HG03565 (cell line): ENCODE measurements around the gene AGPAT1.

Experiments used
- ATAC-seq: cut with Tn5 transposase; IDR thresholded peaks from one replicate; pipeline ENCODE4 v1.9.1; 2021; ENCODE audit warnings: mild to moderate bottlenecking, moderate library complexity; ENCODE audit not compliant: unreplicated experiment

AGPAT1 gene

DNA sequence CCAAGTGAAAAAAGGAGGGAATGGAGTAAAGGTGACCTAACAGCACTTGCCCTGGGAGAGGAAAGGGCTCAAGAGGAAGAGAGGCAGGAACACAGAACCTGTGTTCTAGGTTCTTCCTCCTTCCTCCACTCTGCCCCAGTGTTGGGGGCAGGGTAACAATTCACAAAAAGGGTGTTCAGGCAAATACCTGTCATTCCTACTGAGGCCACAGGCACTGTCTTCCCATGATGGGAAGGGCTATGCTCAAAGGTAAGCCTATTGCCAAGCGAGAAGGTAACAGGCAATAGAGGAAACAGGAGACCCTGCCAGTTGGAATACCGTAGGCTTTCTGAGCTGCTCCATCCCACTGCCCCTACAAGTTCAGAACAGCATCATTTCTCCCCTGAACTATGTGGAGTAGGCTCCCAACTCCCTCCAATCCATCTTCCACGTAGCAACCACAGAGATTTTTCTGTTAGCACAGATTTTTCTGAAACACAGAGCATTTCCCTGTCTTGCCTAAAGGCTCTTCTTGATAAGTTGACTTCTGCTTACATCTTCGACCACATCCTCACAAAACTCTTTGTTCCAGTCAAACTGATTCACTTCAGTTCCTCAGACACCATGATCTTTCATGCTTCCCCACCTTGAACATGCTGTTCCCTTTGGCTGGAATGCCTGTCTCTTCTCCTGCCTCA is 2.7 kb downstream of the AGPAT1 start:
- no peak for ATAC-seq

DNA sequence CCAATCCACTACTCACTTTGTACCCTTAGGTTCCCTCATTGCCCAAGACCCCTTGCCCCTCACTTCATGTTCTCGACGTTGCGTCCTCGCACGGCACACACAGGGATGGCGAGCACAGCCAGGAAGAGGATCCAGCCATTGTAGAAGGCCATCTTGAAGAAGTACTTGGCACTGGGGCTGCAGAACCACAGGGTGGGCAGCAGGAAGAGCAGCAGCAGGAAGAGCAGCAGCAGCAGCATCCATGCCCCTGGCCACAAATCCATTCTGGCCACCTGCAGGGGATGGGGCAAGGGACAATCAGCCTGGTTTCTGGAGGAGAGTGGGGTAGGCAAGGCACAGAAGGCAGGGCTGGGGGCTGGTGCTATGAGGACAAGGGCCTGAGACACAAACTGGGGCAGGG is 4.7 kb downstream of the AGPAT1 start:
- no peak for ATAC-seq

DNA sequence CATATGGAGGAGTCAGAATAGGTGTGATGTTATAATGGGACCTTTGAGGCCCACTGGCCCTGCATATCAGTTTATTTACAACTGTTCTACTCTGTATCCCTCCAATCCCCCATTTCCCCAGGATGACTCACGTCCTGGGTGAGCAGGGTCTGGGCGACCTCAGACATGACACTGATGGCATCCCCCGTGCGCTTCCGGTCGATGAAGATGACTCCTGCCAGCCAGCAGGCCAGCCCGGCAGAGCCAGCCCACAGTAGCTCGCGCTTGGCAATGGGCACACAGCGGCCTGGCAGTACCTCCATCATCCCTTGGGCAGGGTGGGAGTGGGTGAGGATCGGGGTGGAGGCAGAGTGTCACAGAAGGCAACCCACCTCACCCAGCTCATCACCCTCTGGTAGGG is 5.6 kb downstream of the AGPAT1 start:
- ATAC-seq = no peak

DNA sequence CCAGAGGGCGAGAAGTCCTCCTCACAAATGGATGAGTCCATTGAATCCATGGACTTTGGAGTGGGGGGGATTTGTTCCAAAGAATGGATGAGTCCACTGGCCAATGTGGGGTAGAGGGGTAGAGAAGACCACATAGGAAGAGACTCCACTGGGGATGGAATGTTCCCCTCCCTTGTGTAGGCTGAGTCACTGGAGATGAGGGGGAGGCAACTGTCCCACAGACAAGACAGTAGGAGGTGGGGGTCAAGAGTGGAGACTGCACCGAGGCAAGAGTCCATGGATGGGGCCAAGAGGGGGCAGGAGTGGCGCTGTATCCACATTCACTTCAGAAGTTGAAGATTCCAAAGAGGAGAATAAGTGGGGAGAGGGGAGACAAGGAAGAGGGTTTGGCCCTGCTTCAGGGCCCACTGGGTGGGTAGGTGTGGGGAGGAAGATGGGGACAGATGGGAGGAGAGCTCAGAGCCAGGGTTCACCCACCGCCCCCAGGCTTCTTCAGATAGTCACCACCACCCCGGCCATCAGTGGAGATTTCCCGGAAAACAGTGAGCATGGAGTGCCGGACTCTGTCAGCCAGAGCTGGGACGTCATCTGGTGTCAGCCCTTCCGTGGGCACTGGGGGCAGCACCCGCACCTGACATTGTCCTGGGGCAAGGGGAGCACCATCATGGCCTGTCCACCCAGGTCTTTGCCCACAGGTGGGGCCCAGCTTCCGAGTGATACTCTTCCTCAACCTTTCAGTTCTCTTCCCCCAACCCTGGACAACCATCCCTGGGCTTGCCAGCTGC is 6.9 kb downstream of the AGPAT1 start:
- ATAC-seq = no peak

DNA sequence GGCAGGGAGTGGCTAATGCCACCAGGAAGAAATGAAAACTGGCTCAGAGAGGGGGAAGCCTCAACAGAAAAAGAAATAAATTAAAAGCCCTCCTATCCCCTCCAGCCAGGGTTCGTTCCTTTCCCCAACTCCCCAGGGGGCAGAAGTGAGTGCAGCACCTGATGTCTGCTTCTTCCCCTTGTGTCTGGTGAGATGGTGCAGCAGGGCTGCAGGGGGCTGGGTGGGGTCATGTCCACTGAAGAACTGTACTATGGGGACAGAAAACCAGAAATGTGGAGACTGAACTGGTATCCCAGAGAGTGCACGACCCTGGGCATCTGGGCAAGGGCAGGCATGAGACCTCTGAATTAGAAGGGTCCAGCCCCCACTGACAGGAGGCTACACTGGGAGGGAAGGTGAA is 7.5 kb downstream of the AGPAT1 start:
- no peak for ATAC-seq

DNA sequence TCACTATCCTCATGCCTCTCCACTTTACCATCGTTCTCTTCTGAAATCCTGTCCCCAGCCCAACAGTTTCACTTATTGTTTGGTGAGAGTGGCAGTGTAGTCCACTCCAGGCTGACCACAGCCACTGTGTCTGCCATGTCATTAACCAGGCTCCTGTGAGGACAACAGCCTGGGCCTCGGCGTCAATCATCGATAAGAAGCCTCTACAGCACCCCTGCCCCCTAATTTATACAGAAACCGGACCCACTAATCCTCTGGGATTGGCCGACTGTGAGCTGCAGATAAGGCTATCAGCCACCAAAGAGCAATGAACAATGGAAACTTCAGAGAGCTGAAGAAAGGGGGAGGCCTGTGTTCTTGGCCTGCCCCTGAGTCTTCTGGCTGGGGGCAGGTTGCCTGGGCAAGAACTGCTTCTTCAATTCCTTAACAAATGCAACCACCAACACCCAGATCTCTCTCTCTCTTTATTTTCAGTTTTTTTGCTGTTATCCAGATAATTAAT is 8.1 kb downstream of the AGPAT1 start:
- no peak for ATAC-seq

DNA sequence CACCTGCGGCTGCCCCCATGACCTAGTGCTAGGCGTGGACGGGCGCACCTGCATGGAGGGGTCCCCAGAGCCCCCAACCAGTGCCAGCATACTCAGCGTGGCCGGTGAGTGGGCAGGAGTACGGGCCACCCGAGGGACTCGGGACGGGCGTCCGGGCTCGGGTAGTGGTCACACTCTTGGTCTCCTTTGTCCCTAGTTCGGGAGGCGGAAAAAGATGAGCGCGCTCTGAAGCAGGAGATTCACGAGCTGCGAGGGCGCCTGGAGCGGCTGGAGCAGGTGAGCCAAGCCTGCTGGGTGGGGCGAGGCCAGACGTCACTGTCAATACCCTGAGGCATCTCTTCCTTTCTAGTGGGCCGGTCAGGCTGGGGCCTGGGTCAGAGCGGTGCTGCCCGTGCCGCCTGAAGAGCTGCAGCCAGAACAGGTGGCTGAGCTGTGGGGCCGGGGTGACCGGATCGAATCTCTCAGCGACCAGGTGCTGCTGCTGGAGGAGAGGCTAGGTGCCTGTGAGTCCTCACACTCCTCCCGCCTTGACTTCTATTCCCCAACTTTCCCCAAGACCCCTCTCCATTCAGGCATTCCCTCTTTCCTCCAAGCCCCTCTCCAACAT is 8.6 kb downstream of the AGPAT1 start:
- no peak for ATAC-seq

DNA sequence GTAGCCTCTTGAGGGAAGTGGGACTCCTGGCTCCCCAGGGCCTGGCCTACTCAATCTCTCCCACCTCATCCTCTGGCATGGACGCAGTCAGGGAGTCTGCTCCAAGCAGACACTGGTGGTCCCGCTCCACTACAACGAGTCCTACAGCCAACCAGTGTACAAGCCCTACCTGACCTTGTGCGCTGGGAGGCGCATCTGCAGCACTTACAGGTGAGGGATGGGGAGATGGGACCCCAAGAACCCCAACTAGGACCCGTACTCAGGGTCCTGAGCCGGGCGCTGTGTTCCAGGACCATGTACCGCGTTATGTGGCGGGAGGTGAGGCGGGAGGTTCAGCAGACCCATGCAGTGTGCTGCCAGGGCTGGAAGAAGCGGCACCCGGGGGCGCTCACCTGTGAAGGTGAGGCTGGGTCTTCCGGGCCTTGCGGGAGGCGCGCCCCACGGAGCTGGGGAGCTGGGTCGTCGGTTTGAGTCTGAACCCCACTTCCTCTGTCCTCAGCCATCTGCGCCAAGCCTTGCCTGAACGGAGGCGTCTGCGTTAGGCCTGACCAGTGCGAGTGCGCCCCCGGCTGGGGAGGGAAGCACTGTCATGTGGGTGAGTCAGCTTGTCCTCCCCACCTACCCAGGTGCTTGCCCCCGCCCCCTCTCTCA is 9.3 kb downstream of the AGPAT1 start:
- no peak for ATAC-seq

DNA sequence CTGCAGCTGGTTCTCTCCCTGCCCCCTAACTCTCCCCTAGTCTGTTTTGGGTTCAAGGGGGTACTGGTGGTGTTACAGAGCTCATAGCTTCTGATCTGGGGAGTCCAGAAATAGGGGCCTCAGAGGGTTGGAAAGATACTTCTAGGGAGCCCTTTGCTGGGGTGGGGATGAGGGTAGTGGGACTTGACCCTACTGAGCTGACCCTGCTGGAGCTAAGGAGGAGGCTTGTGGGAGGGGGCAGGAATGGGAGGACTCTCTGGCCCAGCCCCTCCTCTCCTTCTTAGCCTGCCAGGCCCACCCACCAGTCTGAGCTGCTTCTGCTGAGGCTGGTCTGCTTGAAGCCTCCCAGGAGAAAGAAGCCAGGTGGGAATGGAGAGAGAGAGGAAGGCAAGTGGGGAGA is 11.6 kb downstream of the AGPAT1 start, which contains the start of gene EGFL8:
EGFL8 (plus strand) TSS at position 301 of the 400 bp plus-strand sequence. CDS start 1,571 bp downstream, outside the sequence.
- no peak for ATAC-seq

DNA sequence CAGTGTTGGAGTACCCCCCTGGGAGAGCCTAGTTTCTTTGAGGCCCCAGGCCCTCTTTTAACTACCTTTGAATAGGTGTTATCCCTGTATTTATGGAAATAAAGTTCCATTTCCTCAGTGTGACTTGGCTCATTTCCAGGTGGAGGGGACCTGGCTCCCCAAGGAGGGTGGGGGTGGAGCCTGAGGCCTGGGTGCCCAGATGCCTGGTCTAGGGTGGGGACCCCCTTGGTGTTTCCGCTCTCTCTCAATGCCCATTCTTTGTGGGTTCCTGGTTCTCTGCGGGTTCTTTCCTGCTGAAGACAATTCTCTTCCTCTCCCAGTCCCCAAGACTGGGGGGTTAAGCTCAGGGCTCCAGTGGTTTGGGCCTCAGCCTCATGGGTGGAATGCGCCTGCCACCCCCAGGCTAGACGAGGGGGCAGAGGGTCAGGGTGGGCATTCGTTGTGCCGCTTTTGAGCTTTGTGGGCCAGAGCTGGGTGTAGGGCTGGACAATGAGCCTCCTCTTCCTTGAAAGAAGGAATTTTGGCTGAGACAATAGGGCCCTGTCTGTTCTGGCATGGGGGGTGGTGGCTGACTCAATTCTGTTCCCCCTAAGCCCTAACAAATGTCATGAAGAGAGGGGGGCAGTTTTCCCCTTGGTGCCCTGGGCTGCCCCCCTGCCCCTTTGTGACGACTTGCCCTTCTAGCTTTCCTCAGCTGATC is 12.2 kb downstream of the AGPAT1 start:
- no peak for ATAC-seq

DNA sequence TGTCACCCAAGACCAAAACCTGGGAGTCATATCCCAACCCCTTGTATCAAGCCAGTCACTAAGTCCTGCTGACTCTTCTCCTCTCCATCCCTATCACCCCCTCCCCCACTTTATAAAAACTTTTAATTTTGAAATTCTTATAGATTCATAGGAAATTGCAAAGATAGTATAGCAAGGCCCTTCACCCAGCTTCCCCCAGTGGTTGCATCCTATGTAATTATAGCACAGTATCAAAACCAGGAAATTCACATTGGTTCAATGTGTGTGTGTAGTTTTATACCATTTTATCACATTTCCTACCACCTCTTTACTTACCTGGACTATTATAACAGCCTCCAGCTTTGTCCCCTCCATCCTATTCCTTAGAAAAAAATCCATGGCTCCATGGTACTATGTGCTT is 17.8 kb downstream of the AGPAT1 start:
- ATAC-seq = no peak

DNA sequence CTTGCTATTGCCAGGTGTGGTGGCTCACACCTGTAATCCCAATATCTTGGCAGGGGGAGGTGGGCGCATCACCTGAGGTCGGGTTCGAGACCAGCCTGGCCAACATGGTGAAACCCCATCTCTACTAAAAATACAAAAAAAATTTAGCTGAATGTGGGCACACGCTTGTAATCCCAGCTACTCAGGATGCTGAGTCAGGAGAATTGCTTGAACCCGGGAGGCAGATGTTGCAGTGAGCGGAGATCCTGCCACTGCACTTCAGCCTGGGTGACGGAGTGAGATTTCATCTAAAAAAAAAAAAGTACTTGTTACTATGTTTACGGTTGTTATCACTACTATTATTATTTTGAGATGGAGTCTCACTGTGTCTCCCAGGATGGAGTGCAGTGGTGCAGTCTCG is 19.0 kb downstream of the AGPAT1 start:
- no peak for ATAC-seq

DNA sequence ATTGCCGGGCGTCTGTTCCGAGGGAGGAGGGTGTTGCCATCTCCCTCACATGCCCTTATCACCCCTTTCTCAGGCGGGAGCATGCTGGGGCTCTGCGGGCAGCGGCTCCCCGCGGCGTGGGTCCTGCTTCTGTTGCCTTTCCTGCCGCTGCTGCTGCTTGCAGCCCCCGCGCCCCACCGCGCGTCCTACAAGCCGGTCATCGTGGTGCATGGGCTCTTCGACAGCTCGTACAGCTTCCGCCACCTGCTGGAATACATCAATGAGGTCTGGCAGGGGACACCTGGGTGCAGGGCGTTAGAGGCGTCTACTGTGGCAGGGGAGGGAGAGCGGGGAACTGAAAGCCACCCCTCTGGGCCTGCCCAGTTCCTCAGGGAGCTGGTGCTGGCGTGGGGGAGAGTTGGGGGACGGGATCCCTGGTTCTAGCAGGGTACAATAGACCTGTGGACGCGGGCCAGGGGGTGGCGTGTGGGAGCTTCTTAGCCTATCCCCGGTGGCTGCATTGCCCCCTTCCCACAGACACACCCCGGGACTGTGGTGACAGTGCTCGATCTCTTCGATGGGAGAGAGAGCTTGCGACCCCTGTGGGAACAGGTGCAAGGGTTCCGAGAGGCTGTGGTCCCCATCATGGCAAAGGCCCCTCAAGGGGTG is 21.2 kb downstream of the AGPAT1 start:
- ATAC-seq = no peak

DNA sequence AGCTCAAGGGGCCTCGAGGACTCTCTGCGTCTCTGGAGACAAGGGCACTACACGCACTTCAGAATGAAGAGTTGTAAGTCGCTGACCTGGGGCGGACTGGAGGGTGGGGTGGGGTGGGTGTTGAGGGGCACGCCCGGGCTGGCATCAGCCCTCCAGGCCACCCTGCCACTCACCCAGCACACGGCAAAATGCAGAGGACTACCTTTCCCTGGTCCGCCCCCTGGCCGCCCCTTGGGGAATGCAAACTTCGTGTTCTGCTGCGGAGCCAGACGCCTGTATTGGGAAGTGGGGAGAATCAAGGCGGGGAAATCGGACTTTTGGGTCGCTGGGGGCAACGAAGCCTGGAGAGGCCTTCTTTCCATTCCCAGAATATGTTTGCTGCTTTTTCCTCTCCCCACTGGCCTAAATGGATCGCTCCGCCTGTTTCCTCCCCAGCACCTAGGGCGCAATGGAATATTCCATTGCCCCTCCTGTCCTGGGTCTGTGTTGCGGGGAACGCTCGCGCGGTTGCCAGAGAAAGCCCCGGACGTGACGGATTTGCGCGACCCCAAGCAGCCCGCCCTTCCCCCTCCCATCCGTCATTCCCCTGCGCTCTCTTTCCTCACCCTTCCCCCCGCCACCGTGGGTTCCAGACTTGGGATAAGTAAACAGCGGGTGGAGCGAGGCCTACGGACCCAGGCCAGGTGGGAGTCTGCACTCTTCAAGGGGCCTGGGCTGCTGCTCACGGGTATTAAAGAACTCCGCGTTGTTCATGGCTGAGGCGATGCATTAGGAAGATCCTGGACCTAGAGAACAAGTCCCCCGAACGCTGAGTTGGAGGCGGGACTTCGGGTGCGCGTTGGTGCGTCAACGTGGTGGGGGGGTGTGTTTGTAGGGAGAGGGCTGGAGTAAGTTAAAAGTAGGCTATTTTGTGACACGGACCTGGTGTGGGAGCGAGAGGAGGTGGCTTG is 22.0 kb downstream of the AGPAT1 start, which contains the start of gene PPT2:
PPT2 (plus strand) TSS at position 578 of the 950 bp plus-strand sequence. CDS start 454 bp downstream, outside the sequence.
- no peak for ATAC-seq

DNA sequence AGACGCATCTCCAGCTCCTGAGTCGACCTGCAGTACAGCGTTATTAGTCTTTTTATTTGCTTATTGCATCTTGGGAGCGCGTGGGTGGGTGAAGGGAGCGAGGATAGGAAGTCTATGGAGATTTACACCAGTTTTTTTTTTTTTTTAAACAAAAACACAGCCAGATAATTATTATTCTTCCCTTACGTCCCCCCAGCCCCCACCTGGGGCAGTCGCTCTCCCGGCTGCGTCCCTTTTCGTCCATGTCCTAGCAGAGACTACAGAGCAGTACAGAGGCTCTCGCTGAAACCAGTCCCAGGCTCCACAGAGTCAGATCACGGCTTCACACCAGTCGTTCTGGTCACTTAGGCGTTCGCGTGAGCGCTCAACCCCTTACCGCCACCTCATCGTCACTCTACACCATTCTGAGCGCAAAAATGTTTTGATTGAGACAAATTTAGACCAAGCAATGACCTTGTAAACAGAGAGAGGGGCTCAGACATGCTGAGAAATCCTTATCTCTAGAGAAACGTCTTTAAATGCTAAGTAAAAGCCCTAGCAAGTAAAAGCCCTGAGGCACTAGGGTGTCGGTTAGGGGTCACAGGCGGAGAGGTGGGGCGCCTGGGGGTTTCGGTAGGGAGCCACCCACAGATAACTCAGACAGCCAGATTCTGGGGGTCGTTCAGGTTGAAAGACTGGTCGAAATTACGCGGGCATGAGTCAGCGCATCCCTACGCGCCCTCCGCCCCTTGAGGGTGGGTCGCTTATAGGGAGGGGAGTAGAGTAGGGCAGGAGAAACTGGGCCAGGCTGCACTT is 22.9 kb downstream of the AGPAT1 start:
- no peak for ATAC-seq

DNA sequence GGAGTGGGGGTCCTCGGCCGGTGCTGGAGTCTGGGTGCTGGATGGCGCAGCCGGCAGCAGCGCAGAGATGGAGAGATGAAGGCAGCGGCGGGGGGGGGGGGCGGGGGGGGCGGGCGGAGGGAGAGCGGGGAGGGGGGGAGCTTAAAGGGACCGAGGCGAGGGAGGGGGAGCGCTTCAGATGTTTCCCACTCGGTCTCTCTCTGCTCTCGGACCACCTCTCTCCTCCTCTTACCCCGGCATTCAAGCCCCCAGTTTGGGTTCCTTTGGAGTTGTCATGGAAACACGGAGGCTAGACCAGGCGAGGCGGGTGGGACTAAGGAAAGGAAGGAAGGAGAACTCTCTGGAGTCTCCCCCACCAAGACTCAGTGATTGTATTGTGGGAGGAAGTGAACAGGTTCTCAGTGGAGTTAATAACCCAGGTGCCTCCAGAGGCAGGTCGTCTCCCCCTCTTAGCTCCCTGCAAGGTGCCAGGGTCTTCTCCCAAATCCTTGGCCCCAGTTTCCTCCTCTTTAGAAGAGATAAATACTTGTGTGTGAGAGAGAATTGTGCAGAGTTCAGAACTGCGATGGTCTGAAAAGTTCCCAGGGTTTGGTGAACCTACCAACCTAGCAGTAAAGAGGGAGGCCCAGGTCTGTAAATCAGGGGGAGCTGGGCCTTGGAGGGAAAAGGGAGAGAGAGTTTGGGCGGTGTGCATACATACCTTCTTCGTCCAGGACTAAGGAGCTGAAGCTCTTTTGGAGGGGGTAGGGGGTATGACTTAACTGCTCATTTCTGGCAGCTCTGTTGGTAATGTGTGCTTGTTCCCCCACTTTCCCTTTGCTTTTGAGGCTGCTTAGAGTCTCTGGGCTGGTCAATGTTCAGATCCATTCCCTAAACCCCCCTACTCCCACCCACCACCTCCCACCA is 23.8 kb downstream of the AGPAT1 start, which contains the start of gene PRRT1:
PRRT1 (minus strand) TSS at position 77 of the 906 bp plus-strand sequence. CDS start 112 bp downstream, outside the sequence.
- no peak for ATAC-seq
